ENCODE results near the gene IFNL1.
A peak's percentile ranks its signal among the peaks of the same experiment; 100 is the strongest.
"Not testable (repeated sequence)": the region's sequence is repeated elsewhere in the genome, so short reads cannot be mapped to it uniquely, and the experiment has no call there.

The IFNL1 gene

GRCh38 chr19:39270036-39270871, 26.0 kb upstream of the IFNL1 start:
- no peak for DNase-seq (ENCODE audit: low read depth)

DNA sequence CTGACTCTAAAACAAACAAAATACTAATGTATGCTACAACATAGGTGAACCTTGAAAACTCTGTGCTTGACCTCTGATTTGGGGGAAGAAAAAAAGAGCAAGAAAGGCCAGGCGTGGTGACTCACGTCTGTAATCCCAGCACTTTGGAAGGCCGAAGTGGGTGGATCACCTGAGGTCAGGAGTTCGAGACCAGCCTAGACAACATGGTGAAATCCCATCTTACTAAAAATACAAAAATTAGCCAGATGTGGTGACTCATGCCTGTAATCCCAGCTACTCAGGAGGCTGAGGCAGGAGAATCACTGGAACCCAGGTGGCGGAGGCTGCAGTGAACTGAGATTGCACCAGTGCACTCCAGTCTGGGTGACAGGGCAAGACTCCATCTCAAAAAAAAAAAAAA, 22.3 kb upstream of the IFNL1 start:
- DNase-seq (ENCODE audit: low read depth), result not testable (repeated sequence)

DNA sequence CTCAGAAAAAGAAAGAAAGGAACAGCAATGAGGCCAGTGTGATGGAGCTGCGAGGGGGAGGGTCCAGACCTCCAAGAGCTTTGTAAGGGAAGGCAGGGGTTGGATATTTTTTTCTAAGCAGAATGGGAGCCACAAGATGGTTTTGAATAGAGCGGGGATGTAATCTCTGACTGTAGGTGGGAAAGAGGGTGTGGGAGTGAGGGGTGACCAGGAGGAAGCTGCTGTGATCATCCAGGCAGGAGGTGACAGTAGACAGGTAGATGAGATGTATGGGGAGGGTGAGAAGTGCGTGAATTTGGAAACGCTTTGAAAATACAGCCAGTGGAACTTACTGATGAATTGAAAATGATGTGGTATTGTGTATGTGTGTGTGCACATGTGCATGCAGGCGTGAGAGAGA, 20.6 kb upstream of the IFNL1 start:
- no peak for DNase-seq (ENCODE audit: low read depth)

- no peak for DNase-seq (ENCODE audit: low read depth)
Observed at GRCh38 chr19:39276740-39277139, 19.5 kb upstream of the IFNL1 start.

DNA sequence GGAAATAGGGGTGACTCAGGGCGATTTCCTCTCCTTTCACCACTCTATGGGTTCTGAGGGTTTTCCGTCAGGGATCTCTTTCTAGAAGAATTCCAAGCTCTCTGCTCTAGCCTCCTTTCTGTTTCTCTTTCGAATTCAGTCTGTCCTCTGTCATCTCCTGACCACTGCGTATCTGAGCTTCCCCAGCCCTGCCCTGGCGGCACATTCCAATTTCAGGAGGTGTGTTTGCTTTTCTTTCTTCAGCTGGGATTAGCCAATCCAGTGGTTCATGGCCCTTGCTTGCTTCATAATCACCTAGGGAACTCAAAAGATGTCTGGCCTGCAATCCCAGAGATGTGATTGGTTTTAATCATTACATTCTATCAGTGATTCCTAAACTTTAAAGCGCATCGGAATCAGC, 18.6 kb upstream of the IFNL1 start:
- DNase-seq (ENCODE audit: low read depth), result no peak

DNA sequence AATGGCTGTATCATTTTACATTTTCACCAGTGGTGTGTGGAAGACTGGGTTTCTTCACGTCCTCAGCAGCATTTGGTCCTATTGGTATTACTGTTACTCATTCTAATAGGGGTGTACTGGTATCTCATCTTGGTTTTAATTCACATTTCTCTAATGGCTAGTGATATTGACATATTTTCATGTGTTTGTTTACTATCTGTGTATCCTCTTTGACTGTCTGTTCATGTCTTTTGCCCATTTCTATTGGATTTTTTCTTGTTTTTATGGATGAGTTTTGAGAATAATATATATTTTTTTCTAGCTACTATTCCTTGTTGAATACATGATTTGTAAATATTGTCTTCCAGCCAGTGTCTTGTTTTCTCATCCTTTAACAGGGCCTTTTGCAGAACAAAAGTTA, 14.2 kb upstream of the IFNL1 start:
- no peak for DNase-seq (ENCODE audit: low read depth)

DNA sequence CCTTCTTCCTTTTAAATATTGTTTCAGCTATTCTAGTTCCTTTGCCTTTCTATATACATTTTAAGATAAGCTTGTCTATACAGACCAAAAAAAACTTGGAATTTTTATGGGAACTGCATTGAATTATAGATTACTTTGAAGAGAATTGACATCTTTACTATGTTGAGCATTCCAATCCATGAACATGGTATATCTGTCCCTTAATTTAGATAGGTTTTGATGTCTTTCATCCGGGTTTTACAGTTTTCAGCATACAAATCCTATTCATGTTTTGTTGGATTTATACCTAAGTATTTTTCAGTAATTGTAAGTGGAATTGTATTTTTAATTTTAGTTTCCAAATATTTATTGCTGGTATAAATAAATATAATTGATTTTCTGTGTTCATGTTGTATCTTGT, 12.2 kb upstream of the IFNL1 start:
- DNase-seq (ENCODE audit: low read depth), result no peak

- no peak for DNase-seq (ENCODE audit: low read depth)
Observed at GRCh38 chr19:39293394-39293793, 2.8 kb upstream of the IFNL1 start.

DNA sequence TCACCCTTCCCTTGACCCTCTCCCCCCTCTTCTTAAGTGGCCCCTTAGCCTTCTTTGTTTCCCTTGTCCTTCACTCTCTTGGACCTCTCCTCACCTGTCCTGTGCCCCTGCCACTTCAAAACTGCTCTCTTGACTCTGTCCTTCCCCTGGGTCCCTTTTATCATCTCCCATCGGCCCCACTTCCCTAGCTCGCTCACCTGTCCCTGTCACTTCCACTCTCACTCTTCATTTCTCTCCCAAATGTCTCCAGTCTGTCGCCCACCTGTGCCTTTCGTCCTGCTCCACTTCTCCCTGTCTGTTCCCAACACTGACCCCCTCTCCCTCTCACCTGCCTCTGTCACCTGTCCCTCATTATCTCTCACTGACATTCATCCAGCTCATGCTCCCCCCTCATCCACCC, 699 bp downstream of the IFNL1 start:
- DNase-seq (ENCODE audit: low read depth), result no peak

DNA sequence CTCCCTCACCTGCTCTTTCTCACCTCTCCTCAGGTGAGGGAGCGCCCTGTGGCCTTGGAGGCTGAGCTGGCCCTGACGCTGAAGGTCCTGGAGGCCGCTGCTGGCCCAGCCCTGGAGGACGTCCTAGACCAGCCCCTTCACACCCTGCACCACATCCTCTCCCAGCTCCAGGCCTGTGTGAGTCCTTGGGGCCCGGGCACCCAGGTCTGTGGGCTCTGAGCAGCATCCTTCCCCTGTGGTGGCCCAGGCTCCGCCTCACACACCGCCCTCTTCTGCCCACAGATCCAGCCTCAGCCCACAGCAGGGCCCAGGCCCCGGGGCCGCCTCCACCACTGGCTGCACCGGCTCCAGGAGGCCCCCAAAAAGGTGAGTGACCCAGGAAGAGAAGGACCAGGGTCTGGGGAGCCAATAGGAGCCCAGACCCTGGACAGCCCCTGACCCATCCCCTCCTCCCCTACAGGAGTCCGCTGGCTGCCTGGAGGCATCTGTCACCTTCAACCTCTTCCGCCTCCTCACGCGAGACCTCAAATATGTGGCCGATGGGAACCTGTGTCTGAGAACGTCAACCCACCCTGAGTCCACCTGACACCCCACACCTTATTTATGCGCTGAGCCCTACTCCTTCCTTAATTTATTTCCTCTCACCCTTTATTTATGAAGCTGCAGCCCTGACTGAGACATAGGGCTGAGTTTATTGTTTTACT, 1.9 kb downstream of the IFNL1 start:
- DNase-seq (ENCODE audit: low read depth), result peak; percentile 28

DNA sequence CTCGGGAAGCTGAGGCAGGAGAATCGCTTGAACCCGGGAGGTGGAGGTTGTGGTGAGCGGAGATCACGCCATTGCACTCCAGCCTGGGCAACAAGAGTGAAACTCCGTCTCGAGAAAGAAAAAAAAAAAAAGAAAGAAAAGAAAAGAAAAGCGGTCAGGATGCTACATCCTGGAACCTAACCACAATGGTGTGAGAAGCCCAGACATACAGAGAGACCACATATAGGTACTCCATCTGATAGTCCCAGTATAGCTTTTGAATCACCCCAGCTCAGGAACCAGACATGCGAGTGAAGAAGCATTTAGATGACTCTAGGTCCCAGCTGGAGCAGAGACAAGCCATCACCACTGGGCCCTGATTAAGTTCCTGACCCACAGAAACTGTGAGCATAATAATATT, 3.2 kb downstream of the IFNL1 start:
- no peak for DNase-seq (ENCODE audit: low read depth)

- DNase-seq (ENCODE audit: low read depth), result no peak
Observed at GRCh38 chr19:39299832-39300231, 3.6 kb downstream of the IFNL1 start.

DNA sequence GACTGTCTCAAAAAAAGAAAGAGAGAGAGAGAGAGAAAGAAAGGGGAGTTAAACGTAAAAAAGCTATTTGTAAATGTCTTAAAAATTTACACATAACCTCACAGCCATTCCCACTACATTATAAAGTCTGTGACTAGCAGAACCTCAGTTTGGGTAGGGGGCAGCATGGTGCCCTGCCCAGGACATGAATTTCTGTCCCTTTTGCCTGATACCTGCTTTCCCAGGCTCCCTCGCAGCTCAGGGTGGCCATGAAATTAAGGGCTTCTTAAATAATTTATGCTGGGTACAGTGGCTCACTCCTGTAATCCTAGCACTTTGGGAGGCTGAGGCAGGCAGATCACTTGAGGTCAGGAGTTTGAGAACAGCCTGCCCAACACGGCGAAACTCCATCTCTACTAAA, 4.8 kb downstream of the IFNL1 start:
- no peak for DNase-seq (ENCODE audit: low read depth)

DNA sequence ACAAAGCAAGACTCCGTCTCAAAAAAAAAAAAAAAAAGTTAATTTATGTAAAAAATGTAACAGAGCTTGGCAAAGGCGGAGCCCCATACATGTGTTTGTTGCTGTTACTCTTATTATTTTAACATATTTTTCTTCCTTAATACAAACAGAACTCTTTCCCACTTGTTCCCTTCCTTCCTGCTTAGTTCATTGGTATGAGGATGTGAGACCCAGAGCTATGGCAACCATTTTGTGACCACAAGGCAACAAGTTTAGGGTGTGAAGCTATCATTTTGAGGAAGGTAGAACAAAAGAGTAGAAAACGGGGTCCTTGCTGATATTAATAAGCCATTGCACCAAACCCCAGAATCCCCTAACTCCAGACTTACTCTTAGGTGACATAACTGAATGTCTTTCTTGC, 5.4 kb downstream of the IFNL1 start:
- DNase-seq (ENCODE audit: low read depth), result no peak

DNA sequence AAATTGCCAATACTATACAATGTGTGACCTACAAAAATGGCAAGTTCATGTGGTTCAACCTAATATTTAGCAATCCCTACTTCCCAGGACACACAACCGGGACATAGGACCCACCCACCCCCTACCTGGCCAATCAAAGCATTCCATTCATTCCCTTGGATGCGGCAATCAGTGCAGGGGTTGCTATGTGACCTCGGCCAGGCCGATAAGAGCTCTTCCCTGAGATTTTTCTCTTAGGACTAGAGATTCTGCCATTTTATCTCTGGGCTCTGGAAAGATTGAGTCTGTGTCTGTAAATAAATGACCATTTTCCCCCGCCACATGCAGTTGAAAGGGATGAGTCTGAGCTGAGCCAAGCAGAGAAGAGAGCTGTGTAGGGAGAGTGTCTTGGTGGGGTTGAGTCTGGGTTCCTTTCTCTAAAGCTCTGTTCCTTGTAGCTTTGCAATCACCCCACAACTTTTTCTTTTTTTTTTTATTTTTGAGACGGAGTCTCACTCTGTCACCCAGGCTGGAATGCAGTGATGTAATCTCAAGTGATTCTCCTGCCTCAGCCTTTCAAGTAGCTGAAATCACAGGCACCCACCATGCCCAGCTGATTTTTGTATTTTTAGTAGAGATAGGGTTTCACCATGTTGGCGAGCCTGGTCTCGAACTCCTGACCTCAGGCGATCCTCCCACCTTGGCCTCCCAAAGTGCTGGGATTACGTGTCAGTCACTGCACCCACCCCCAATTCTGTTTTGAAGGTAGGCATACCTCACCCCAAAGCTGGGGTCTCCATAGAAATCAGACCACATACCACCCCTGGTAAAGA, 7.4 kb downstream of the IFNL1 start:
- DNase-seq (ENCODE audit: low read depth), result no peak

- DNase-seq (ENCODE audit: low read depth), result no peak
Observed at GRCh38 chr19:39304185-39304513, 7.9 kb downstream of the IFNL1 start.

DNA sequence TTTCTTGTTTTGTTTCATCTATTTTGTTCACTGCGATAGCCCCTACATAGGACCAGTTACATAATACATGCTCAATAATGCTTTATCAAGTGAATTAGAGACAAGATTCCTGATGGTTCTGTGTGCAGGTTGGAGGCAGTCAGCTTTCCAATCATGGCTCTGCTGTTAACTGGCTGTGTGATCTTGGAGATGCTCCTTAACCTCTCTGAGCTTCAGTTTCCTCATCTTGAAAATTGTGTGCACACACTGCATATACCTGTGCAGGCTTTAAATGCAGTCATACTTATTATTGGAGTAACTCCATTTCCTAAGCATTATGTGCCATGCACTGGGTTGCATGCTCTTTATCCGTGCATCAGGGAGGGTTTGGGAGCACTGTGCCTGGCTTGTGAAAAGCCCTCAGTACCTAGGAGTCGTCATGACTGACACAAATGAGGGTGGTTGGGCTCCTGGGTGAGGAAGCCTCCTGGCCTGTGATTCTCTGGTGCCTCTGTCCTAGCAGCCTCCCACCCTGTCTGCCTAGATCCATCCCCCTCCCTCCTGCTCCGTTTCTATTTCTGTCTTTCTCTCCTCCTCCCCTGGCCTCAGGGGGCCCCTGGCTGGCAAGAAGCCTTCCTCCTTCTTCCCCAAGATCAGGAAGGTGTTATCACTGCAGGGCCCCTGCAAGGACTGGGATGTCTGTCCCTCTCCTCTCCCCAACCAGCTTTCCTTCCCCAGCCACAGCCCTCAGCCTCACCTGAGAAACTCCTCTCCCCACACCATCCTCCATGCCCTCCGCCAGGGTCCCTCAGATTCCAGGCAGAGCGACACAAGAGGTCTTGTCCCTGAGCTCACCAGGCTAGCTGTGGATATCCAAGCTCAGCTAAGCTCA, 8.7 kb downstream of the IFNL1 start:
- DNase-seq (ENCODE audit: low read depth), result no peak

GRCh38 chr19:39306075-39306474, 9.9 kb downstream of the IFNL1 start:
- no peak for DNase-seq (ENCODE audit: low read depth)

- DNase-seq (ENCODE audit: low read depth), result no peak
Observed at GRCh38 chr19:39307046-39307821, 11.0 kb downstream of the IFNL1 start.

DNA sequence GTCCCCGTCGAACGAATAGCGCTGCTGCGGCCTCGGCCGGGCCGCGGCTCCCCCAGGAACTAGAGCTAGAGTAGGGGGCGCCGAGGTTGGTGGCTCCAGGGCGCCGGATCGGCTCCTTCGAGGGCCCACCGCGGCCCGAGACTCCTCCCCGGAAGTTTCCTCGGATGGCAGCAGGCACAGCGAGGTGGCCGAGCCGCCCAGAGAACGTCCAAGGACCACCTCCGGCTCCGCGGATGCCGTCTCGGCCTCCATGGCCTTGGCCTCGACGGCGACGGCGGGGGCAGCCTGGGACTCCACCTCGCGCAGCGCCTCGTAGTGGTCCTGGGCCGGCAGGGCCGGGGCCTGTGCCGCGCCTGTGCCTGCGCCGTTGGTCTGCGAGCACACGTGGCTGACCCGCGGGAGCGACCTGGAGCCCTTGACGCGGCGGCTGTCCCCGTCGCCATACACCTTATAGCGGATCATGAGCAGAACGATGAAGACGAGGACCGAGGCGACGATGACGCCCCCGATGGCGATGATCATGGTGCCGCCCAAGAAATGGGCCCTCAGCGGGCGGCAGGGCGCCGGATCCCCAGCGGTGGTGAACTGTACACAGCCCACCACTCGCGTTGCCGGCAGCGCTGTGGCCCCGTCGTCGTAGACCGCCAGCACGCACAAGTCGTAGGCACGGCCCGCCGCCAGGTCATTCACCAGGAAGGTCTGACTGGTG, 11.8 kb downstream of the IFNL1 start:
- no peak for DNase-seq (ENCODE audit: low read depth)
